Kidney epithelial cell (primary cell): ENCODE measurements around the gene RAB2B. TPM values are rescaled to one million over a fixed set of nuclear protein-coding genes. Genes with fewer than 3 reads are reported as not detected.

Experiments used
- DNase-seq: peaks from one replicate; pipeline ENCODE4 v3.0.0-alpha.2; 2010; ENCODE audit warnings: low read depth
- H3K27me3 ChIP-seq: 2 replicates; pipeline ENCODE4 v1.6.0; 2011; ENCODE audit warnings: low read length; ENCODE audit not compliant: control insufficient read depth, insufficient read depth
- H3K36me3 ChIP-seq: 2 replicates; pipeline ENCODE4 v1.5.1; 2011; ENCODE audit warnings: low read length; ENCODE audit not compliant: control insufficient read depth, insufficient read depth
- H3K4me3 ChIP-seq: 2 replicates; pipeline ENCODE4 v1.5.1; 2011; ENCODE audit warnings: low read depth, mild to moderate bottlenecking, control low read depth, low read length
- total RNA-seq: library from RNA; depleted of rRNA; stranded (reverse); fragments of >200 nt; gene quantifications from 2 replicates; pipeline ENCODE4 v1.2.3, GENCODE V29; 2015
- TF ChIP-seq, protein P1 (sequence below): IDR thresholded peaks from 2 replicates; pipeline ENCODE4 v1.5.1; 2011; ENCODE audit warnings: mild to moderate bottlenecking, moderate library complexity, low read length, control low read depth, inconsistent platforms; ENCODE audit not compliant: insufficient read depth, poor library complexity, severe bottlenecking

The RAB2B gene
- total RNA-seq, 1 donor from 2014 or later: 29.5 TPM

DNA sequence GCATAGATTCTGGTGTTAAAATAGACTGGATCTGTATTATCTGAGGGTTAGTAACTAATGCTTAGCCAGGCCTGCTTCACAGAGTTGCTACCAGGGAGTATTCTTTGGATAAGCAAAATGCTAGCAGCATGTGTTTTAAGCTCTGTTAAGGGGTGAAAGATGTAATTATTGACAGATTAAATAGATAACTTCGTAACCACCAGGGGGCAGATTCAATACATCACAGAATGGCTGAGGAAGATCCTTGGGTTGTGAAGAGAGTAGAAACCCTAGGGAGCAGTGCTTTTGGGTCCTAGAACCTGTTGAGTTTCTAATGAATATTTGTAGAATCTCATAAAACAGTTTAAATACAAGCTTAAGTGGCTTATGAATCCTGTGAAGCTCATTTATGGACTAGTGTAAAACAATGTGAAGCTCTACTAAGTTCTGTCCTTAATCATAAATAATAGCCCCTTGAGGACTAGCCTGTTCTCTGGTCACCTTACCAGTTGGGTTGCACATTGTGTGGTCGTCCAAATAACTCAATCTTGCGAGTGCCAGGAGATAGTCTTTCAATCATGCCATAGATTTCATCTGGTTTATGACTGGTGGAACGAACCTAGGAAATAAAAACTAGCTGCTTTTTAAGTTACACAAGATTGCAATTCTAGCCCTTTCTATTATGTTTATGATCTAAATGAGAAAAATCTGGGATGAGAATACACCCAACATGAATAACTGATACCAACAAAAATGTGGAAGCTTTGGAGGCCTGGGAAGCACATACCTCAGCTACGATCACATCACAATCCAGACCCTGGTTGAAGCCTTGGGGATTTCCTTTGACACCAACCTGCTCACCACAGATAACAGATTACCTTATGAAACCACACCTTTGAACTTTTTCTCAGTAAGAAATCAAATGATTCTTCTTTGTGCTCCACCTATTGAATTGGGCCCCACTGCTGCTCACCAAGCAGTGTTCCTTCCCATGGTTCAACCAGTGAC is 22.1 kb upstream of the RAB2B start:
- TF ChIP-seq, protein P1, sequence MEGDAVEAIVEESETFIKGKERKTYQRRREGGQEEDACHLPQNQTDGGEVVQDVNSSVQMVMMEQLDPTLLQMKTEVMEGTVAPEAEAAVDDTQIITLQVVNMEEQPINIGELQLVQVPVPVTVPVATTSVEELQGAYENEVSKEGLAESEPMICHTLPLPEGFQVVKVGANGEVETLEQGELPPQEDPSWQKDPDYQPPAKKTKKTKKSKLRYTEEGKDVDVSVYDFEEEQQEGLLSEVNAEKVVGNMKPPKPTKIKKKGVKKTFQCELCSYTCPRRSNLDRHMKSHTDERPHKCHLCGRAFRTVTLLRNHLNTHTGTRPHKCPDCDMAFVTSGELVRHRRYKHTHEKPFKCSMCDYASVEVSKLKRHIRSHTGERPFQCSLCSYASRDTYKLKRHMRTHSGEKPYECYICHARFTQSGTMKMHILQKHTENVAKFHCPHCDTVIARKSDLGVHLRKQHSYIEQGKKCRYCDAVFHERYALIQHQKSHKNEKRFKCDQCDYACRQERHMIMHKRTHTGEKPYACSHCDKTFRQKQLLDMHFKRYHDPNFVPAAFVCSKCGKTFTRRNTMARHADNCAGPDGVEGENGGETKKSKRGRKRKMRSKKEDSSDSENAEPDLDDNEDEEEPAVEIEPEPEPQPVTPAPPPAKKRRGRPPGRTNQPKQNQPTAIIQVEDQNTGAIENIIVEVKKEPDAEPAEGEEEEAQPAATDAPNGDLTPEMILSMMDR: peak; percentile 46
- Histone ChIP-seq H3K36me3 (peaks cover 1% of the 10 kb centered on the region), H3K27me3 (no peaks in the 10 kb centered on the region), H3K4me3 (no peak overlapping the region)
- DNase-seq: no peak

GRCh38 chr14:21496453-21496852 is 19.7 kb upstream of the RAB2B start:
- TF ChIP-seq, protein P1: no peak
- peaks cover 1% of the 10 kb centered on the region for H3K36me3 ChIP-seq

GRCh38 chr14:21494902-21495762 is 18.4 kb upstream of the RAB2B start:
- TF ChIP-seq, protein P1: no peak
- H3K4me3 ChIP-seq: no peak overlapping the region
- H3K27me3 ChIP-seq: no peaks in the 10 kb centered on the region
- H3K36me3 ChIP-seq: no peaks in the 10 kb centered on the region
- no peak for DNase-seq

More at GRCh38 chr14:21496453-21496852, 19.7 kb upstream of the RAB2B start:
- Histone ChIP-seq H3K27me3 (no peaks in the 10 kb centered on the region), H3K4me3 (no peak overlapping the region)
- no peak for DNase-seq

DNA sequence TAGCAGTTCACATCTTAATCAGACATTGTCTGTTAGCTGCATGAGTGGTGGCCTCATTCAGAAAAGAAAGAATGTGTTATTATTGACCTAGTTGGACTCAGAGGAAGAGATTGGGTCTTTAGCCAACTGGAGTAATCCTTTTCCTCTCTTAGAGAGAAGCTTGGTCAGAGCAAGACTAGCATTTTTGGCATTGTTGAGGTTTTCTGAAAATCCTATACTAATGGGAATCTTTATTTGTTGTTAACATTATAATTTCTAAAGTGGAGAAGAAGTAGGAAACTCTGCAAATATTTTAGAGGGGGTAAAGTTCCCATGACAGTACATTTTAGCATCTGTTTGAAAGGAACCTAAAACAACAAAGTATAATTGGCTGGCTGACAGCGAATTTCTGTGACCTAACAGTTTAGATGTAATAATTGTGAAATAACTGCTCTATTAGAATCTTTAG is 9.9 kb upstream of the RAB2B start:
- TF ChIP-seq, protein P1: no peak
- H3K27me3 ChIP-seq: no peaks in the 10 kb centered on the region
- no peaks in the 10 kb centered on the region for H3K36me3 ChIP-seq
- DNase-seq: no peak
- no peak overlapping the region for H3K4me3 ChIP-seq

GRCh38 chr14:21476523-21476924 is 235 bp downstream of the RAB2B start:
- no peaks in the 10 kb centered on the region for H3K36me3 ChIP-seq
- TF ChIP-seq, protein P1: no peak
- DNase-seq: no peak
- H3K4me3 ChIP-seq: peak overlapping the region; percentile 100
- H3K27me3 ChIP-seq: no peaks in the 10 kb centered on the region
